DND-41 (cell line): Measurements from ENCODE around the gene SLC30A4.

Experiments used
- ATAC-seq: fragments of 200-7000 bp; cut with Tn5 transposase; 3 replicates; pipeline ENCODE4 v1.9.1; 2021; ENCODE audit warnings: low read depth; ENCODE audit not compliant: insufficient read depth
- DNase-seq: peaks from one replicate; pipeline ENCODE4 v3.0.0-alpha.2; 2020
- H2AFZ ChIP-seq: 2 replicates; pipeline ENCODE4 v1.6.0; 2012; ENCODE audit warnings: low read depth, low read length
- H3K27ac ChIP-seq: 2 replicates; pipeline ENCODE4 v1.5.1; 2012; ENCODE audit warnings: low read length, inconsistent platforms
- H3K27me3 ChIP-seq: fragments of 200-600 bp; sonication (generic); 2 replicates; pipeline ENCODE4 v1.6.0; 2012; ENCODE audit warnings: low read length, mild to moderate bottlenecking, inconsistent platforms; ENCODE audit not compliant: insufficient read depth, poor library complexity
- H3K36me3 ChIP-seq: 2 replicates; pipeline ENCODE4 v1.5.1; 2012; ENCODE audit warnings: low read length, inconsistent platforms; ENCODE audit not compliant: insufficient read depth
- H3K4me1 ChIP-seq: 2 replicates; pipeline ENCODE4 v1.5.1; 2012; ENCODE audit warnings: mild to moderate bottlenecking, low read length; ENCODE audit not compliant: insufficient read depth
- H3K4me2 ChIP-seq: 2 replicates; pipeline ENCODE4 v1.6.0; 2012; ENCODE audit warnings: mild to moderate bottlenecking, moderate library complexity, low read length, inconsistent platforms; ENCODE audit not compliant: insufficient read depth
- H3K4me3 ChIP-seq, 2 experiments: fragments of 200-600 bp in 1 of 2; shearing (Covaris generic) in 1 of 2; 2 replicates each; pipeline ENCODE4 v1.5.1; 2012 to 2016; ENCODE audit warnings: inconsistent platforms in 2 of 2, low read length in 2 of 2, mild to moderate bottlenecking in 2 of 2, low read depth in 1 of 2, moderate library complexity in 1 of 2
- H3K79me2 ChIP-seq: 2 replicates; pipeline ENCODE4 v1.6.0; 2012; ENCODE audit warnings: low read length, inconsistent platforms; ENCODE audit not compliant: insufficient read depth
- H3K9ac ChIP-seq: 2 replicates; pipeline ENCODE4 v1.6.0; 2012; ENCODE audit warnings: low read depth, mild to moderate bottlenecking, inconsistent platforms, low read length, moderate library complexity
- H3K9me3 ChIP-seq: 2 replicates; pipeline ENCODE4 v1.5.1; 2012; ENCODE audit warnings: low read length, moderate library complexity, mild to moderate bottlenecking, inconsistent platforms; ENCODE audit not compliant: insufficient read depth, severe bottlenecking
- H4K20me1 ChIP-seq: 2 replicates; pipeline ENCODE4 v1.6.0; 2012; ENCODE audit warnings: low read length; ENCODE audit not compliant: insufficient read depth
- EZH2 ChIP-seq: IDR thresholded peaks from 3 replicates; pipeline ENCODE4 v1.6.1; 2012; ENCODE audit warnings: borderline replicate concordance, low read depth, mild to moderate bottlenecking, moderate library complexity, low read length, inconsistent platforms; ENCODE audit not compliant: severe bottlenecking
- TF ChIP-seq, protein P1 (sequence below): IDR thresholded peaks from 2 replicates; pipeline ENCODE4 v1.5.1; 2012; ENCODE audit warnings: borderline replicate concordance, low read length, moderate library complexity, mild to moderate bottlenecking; ENCODE audit not compliant: poor library complexity, severe bottlenecking; ENCODE audit errors: extremely low read depth

SLC30A4 gene

DNA sequence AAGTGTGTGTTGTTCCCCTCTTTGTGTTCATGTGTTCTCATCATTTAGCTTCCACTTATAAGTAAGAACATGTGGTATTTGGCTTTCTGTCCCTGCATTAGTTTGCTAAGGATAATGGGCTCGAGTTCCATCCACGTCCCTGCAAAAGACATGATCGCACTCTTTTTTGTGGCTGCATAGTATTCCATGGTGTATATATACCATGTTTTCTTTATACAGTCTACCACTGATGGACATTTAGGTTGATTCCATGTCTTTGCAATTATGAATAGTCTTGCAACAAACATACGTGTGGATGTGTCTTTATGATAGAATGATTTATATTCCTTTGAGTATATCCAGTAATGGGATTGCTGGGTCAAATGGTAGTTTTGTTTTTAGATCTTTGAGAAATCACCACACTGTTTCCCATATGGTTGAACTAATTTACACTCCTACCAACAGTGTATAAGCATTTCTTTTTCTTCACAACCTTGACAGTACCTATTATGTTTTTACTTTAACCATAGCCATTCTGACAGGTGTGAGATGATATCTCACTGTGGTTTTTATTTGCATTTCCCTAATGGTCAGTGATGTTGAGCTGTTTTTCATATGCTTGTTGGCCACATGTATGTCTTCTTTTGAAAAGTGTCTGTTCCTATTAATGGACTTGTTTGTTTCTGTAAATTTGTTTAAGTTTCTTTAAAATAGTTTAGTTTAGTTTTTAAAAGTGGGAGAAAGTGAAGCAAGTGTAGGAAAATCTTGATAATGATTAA is 21.9 kb upstream of the SLC30A4 start:
- Histone ChIP-seq H2AFZ (no peak overlapping the region), H3K27ac (no peak overlapping the region), H3K36me3 (no peaks in the 10 kb centered on the region), H3K27me3 (no peaks in the 10 kb centered on the region), H4K20me1 (no peaks in the 10 kb centered on the region), H3K9ac (no peak overlapping the region), H3K4me2 (no peak overlapping the region), H3K79me2 (no peaks in the 10 kb centered on the region), H3K4me3 (no peak overlapping the region), H3K9me3 (no peaks in the 10 kb centered on the region), H3K4me1 (no peaks in the 10 kb centered on the region)
- TF ChIP-seq EZH2, result no peak
- TF ChIP-seq, protein P1, sequence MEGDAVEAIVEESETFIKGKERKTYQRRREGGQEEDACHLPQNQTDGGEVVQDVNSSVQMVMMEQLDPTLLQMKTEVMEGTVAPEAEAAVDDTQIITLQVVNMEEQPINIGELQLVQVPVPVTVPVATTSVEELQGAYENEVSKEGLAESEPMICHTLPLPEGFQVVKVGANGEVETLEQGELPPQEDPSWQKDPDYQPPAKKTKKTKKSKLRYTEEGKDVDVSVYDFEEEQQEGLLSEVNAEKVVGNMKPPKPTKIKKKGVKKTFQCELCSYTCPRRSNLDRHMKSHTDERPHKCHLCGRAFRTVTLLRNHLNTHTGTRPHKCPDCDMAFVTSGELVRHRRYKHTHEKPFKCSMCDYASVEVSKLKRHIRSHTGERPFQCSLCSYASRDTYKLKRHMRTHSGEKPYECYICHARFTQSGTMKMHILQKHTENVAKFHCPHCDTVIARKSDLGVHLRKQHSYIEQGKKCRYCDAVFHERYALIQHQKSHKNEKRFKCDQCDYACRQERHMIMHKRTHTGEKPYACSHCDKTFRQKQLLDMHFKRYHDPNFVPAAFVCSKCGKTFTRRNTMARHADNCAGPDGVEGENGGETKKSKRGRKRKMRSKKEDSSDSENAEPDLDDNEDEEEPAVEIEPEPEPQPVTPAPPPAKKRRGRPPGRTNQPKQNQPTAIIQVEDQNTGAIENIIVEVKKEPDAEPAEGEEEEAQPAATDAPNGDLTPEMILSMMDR, result no peak
- DNase-seq (no peak), ATAC-seq (no peak)

DNA sequence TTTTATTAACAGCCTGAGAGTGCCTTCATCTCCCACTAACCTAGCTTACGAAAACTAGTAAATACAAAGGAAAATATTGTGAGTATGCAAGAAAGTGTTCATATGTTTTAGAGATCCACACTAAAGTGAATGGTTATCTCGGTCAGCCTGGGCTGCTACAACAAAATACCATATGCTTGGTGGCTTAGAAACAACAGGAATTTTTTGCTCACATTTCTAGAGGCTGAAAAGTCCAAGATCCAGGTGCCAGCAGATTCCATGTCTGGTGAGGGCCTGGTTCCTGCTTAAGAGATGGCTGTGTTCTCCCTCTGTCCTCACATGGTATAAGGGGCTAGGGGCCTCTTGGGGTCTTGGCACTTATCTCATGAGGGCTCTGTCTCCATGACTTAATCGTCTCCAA is 20.5 kb upstream of the SLC30A4 start:
- H3K27me3 ChIP-seq, result no peaks in the 10 kb centered on the region
- H3K36me3 ChIP-seq, result no peaks in the 10 kb centered on the region
- no peaks in the 10 kb centered on the region for H3K9me3 ChIP-seq
- TF ChIP-seq EZH2, result no peak
- TF ChIP-seq, protein P1, result no peak
- no peak overlapping the region for H3K27ac ChIP-seq
- H3K4me3 ChIP-seq, result no peak overlapping the region
- H3K4me1 ChIP-seq, result no peaks in the 10 kb centered on the region
- no peak overlapping the region for H2AFZ ChIP-seq
- H3K79me2 ChIP-seq, result no peaks in the 10 kb centered on the region
- H3K4me2 ChIP-seq, result no peak overlapping the region
- DNase-seq (no peak), ATAC-seq (no peak)
- H3K9ac ChIP-seq, result no peak overlapping the region
- H4K20me1 ChIP-seq, result no peaks in the 10 kb centered on the region

DNA sequence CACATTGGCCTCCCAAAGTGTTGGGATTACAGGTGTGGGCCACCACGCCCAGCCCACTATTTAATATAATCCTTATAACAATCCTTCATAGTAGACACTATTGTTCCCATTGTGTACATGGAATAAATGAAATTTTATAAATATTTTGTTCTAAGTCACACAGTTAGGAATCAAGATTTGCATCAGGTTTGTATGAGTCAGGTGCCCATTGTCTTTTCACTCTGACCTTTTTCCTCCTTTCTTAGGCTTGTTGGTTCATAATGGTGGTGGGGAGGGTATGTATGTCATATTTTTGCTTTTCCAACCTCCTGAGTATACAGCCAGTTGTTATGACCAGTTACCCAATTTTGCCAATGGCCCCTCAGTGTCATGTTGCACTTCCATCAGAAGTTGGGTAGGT is 18.0 kb upstream of the SLC30A4 start:
- Histone ChIP-seq H3K9ac (no peak overlapping the region), H3K27me3 (no peaks in the 10 kb centered on the region), H3K79me2 (no peaks in the 10 kb centered on the region), H3K9me3 (no peaks in the 10 kb centered on the region), H3K4me1 (no peaks in the 10 kb centered on the region), H3K4me2 (no peak overlapping the region), H3K27ac (no peak overlapping the region), H2AFZ (no peak overlapping the region), H3K4me3 (no peak overlapping the region), H4K20me1 (no peaks in the 10 kb centered on the region), H3K36me3 (no peaks in the 10 kb centered on the region)
- ATAC-seq, result no peak
- no peak for TF ChIP-seq EZH2
- DNase-seq, result no peak

DNA sequence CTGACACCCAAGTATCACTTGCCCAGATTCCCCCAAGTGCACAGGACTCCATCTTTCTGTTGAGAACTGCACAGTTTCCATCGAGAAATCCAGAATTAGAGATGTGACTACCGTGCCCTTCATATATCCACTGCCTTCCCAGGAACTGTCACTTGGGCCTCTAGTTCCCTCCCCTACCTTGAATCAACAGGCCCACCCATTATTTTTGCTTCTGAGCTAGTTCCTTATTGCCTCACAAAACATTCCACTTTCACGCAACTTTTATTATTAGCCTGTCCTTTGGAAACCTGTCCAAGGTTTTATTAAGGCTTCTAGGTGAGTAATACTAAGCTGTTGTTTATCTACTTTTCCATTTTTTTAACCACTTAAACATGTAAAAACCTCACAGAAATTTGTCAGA is 17.1 kb upstream of the SLC30A4 start:
- Histone ChIP-seq H3K9ac (no peak overlapping the region), H3K79me2 (no peaks in the 10 kb centered on the region), H3K4me3 (no peak overlapping the region), H3K36me3 (no peaks in the 10 kb centered on the region), H2AFZ (no peak overlapping the region), H3K4me1 (no peaks in the 10 kb centered on the region), H3K27me3 (no peaks in the 10 kb centered on the region), H4K20me1 (no peaks in the 10 kb centered on the region), H3K27ac (no peak overlapping the region), H3K4me2 (no peak overlapping the region), H3K9me3 (no peaks in the 10 kb centered on the region)
- ATAC-seq (no peak), DNase-seq (no peak)
- TF ChIP-seq, protein P1, result no peak
- TF ChIP-seq EZH2, result no peak
